GM12801 (cell line): ENCODE measurements around the gene NLGN1.

ENCODE experiments used
- TF ChIP-seq, protein P1 (sequence below): IDR thresholded peaks from one replicate; pipeline ENCODE4 v1.5.1; 2011; ENCODE audit warnings: control low read depth; ENCODE audit not compliant: insufficient read length; ENCODE audit errors: extremely low read depth

NLGN1 gene

DNA sequence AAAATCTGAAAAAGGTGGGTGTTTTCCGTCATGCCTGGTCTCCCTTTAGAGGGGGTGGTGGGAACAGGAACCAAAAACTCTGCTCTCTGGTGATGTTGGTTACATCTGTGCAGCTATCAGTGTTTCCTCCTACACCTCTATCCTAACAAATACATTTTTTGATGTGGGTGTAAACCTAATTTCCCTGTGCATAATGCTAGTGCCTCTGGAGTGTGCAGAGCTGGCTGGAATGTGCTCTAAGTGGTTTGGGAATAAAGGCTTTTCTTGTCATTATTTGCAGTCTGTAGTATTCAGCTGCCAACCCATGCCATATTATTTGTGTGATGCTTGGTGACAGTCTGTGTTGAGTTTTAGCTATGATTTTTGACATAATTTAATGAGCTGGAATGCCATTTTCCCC is 547.6 kb downstream of the NLGN1 start:
- TF ChIP-seq, protein P1, sequence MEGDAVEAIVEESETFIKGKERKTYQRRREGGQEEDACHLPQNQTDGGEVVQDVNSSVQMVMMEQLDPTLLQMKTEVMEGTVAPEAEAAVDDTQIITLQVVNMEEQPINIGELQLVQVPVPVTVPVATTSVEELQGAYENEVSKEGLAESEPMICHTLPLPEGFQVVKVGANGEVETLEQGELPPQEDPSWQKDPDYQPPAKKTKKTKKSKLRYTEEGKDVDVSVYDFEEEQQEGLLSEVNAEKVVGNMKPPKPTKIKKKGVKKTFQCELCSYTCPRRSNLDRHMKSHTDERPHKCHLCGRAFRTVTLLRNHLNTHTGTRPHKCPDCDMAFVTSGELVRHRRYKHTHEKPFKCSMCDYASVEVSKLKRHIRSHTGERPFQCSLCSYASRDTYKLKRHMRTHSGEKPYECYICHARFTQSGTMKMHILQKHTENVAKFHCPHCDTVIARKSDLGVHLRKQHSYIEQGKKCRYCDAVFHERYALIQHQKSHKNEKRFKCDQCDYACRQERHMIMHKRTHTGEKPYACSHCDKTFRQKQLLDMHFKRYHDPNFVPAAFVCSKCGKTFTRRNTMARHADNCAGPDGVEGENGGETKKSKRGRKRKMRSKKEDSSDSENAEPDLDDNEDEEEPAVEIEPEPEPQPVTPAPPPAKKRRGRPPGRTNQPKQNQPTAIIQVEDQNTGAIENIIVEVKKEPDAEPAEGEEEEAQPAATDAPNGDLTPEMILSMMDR, result no peak

DNA sequence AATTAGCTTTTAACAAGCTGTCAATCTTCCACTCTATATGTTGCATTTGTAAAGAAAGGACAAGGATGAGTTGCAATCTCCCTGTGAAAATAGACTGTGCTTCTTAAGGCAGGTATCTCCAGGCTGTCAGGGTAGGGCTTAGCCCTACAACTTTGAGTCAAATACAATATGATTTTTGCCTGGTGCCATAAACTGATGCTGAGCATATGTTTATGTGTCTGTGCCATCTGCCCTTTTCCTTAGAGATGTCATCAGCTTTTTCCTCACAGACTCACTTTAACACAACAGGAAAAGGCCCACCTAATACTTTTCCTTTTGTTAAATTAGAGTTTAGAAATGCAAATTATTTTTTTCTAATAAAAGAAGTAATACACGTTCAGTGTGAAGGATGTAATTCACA is 548.3 kb downstream of the NLGN1 start:
- TF ChIP-seq, protein P1, result no peak

DNA sequence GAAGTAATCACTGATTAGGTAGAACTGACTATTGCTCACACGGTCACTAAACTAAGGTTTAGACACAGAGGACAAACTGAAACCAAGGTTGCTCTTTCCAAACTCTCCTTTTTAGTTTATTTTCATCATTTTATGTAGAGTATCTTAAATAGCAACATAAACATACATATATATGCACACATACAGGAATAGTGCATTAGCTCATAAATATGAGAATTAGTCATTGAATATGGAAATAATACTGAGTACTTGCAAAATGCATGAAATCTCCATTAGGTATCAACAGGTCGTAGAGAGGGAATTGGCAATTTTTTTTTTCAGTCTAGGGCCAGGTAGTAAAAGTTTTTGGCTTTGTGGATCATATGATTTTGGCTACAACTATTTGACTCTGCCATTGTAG is 557.1 kb downstream of the NLGN1 start:
- TF ChIP-seq, protein P1, result no peak

DNA sequence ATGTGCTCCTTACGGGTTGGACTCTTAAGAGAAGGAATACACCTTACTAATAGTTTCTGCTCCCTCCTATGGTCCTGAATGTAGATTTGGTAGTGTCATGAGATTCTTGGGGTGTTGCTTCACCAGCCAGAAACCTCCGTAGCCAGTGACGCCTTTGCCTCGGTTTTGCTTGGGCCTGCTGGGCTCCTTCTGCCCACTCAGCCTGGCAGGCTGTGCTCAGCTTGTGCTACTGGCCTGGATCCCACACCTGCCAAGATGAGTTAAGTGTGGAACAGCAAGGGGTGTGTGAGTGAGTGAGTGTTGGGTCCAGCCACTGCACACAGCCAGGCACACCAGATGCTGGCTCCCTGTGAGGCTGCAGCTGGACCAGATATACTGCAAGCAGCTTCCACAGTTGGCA is 560.1 kb downstream of the NLGN1 start:
- TF ChIP-seq, protein P1, result no peak

DNA sequence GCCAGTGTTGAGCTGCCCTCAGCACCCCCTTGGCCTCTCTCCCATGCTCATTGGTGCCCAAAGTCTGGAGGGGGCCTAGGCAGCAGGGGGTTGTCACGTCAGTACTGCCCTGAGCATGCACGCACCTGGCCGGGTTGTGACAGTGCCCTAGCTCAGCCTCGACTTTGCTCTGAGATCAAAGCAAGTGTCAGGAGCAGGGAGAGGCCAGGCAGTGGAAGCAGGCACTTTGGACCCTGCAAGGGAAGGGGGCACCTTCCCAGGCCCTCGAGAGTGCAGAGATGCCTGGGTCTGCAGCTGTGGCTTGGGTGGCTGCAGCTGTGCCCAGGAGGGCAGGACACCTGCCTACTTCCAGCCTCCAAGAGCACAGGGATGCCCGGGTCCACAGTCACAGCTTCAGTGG is 561.3 kb downstream of the NLGN1 start:
- TF ChIP-seq, protein P1, result no peak

DNA sequence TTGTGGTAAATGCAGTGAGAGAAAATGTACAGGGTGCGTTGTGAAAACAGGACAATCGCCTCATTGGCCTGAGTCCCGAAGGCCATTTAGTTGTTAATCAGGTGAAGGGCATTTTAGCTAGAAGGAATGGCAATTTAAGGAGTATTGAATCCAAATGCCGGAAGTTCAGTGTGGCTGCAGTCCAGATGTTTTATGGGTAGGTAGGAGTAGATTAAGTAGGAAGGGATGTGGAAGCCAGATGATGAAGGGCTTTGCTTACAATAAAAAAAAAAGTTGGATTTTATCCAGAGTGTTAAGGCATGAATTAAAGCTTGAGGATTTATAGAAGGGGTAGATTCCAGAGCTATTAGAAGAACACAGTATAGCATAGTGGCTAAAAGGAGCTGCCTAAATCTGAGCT is 572.7 kb downstream of the NLGN1 start:
- TF ChIP-seq, protein P1, result no peak

DNA sequence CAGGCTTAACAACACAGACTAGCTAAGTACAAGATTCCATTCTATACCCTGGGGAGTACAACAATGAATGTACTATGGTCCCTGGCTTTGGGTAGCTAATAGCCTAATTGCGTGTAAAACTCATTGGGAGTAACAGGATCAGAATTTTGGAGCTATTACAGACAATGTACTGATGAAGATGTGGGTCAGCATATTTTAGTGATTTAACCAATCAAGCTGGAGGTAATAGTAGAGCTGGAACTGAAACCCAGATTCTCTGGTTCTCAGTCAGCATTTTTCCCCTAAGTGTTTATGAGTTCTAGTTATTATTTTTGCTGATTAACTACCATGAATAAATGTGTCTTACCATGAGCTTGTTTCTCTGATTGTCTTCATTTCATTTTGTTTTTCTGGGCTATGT is 578.7 kb downstream of the NLGN1 start:
- TF ChIP-seq, protein P1, result no peak

DNA sequence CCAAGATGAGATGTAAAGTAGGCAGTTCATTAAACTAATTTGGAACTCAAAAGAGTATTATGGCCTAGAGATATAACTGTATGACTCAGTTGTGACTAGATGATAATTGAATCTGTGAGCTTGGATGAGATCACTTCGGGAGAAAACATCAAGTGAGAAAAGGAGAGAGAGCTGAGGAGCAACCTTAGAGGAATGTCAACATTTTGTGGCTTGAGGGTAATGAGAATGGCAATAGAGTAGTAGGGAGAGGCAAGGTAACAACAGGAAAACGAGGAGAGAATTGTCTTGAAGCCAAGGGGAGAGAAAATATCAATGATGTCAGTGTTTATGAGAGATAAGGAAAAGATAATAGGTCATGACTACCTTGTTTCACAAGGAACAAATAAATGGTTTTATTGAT is 580.2 kb downstream of the NLGN1 start:
- TF ChIP-seq, protein P1, result no peak
